GM12878 (cell line): ENCODE measurements around the gene CD38. TPM values are rescaled to one million over a fixed set of nuclear protein-coding genes. Genes with fewer than 3 reads are reported as not detected.
A peak's percentile ranks its signal among the peaks of the same experiment; 100 is the strongest.

Source experiments
- ATF7 ChIP-seq: fragments of 450-650 bp; IDR thresholded peaks from 2 replicates; pipeline ENCODE4 v1.6.1; 2016; ENCODE audit warnings: low read depth, mild to moderate bottlenecking
- CBFB ChIP-seq: IDR thresholded peaks from 2 replicates; pipeline ENCODE4 v1.6.1; 2016; ENCODE audit warnings: antibody characterized with exemption, low read depth
- CBX5 ChIP-seq: sonication (generic); IDR thresholded peaks from 2 replicates; pipeline ENCODE4 v1.6.1; 2016; ENCODE audit warnings: low read depth, moderate library complexity, mild to moderate bottlenecking, inconsistent platforms
- CREM ChIP-seq: IDR thresholded peaks from 2 replicates; pipeline ENCODE4 v1.6.1; 2014; ENCODE audit warnings: antibody characterized with exemption, low read depth
- E2F4 ChIP-seq: IDR thresholded peaks from 2 replicates; pipeline ENCODE4 v1.6.1; 2012; ENCODE audit warnings: low read depth, low read length, improper control_type of control experiment
- IRF4 ChIP-seq: IDR thresholded peaks from 2 replicates; pipeline ENCODE4 v1.6.1; 2011; ENCODE audit warnings: low read depth, low read length
- KAT2A ChIP-seq: conservative IDR thresholded peaks from 2 replicates; pipeline ENCODE4 v1.6.1; 2011; ENCODE audit warnings: low read depth, low read length; ENCODE audit not compliant: control insufficient read depth
- MEF2B ChIP-seq: fragments of 450-650 bp; IDR thresholded peaks from 2 replicates; pipeline ENCODE4 v1.6.1; 2018; ENCODE audit warnings: mild to moderate bottlenecking, moderate library complexity; ENCODE audit not compliant: partially characterized antibody, poor library complexity, severe bottlenecking
- NFYA ChIP-seq: IDR thresholded peaks from 2 replicates; pipeline ENCODE4 v1.6.1; 2011; ENCODE audit warnings: low read depth, mild to moderate bottlenecking, low read length, improper control_type of control experiment, borderline replicate concordance
- PML ChIP-seq: IDR thresholded peaks from 2 replicates; pipeline ENCODE4 v1.6.1; 2012; ENCODE audit warnings: low read length, inconsistent platforms
- POLR2A ChIP-seq: IDR thresholded peaks from 2 replicates; pipeline ENCODE4 v1.6.1; 2011; ENCODE audit warnings: low read depth, mild to moderate bottlenecking, low read length
- RBBP5 ChIP-seq: fragments of 200-600 bp; sonication (generic); conservative IDR thresholded peaks from 2 replicates; pipeline ENCODE4 v1.6.1; 2016
- SP1 ChIP-seq: IDR thresholded peaks from one replicate; pipeline ENCODE4 v1.6.1; 2011; ENCODE audit warnings: low read depth, low read length
- TCF12 ChIP-seq: IDR thresholded peaks from 2 replicates; pipeline ENCODE4 v1.6.1; 2011; ENCODE audit warnings: low read depth, mild to moderate bottlenecking, low read length
- ZBTB33 ChIP-seq: fragments of 450-650 bp; IDR thresholded peaks from 2 replicates; pipeline ENCODE4 v1.6.1; 2017; ENCODE audit warnings: mild to moderate bottlenecking
- ZNF217 ChIP-seq: fragments of 450-650 bp; IDR thresholded peaks from 2 replicates; pipeline ENCODE4 v1.6.1; 2017; ENCODE audit warnings: antibody characterized with exemption, mild to moderate bottlenecking
- ZNF384 ChIP-seq: IDR thresholded peaks from 2 replicates; pipeline ENCODE4 v1.6.1; 2012; ENCODE audit warnings: low read depth, mild to moderate bottlenecking, low read length, improper control_type of control experiment, borderline replicate concordance
- polyA plus RNA-seq, 11 experiments: library from polyadenylated mRNA; depleted of rRNA in 4 of 11; unstranded in 6 of 11; stranded (reverse) in 5 of 11; fragments of >200 nt; fragmentation: Nextera tagmentation in 4 of 11; fragmentation: Illumina TruSeq in 1 of 11; extraction: Ambion mirVana in 4 of 11; extraction: Trizol in 1 of 11; gene quantifications; 1 replicate in 1 of 11; 2 replicates in 10 of 11; pipeline versions ENCODE4 v1.2.1 to v1.2.3, GENCODE V29; 2011 to 2016; ENCODE audit warnings: inconsistent platforms in 2 of 11, missing spikeins in 2 of 11, low read depth in 1 of 11
- total RNA-seq, 4 experiments: library from RNA; depleted of rRNA in 3 of 4; stranded (reverse); fragments of >200 nt in 3 of 4; fragmentation: Illumina TruSeq in 1 of 4; extraction: Trizol in 1 of 4; gene quantifications; 2 replicates each; pipeline versions ENCODE4 v1.2.1 to v1.2.3, GENCODE V29; 2013 to 2021
- TF ChIP-seq, protein P1 (sequence below): fragments of 450-650 bp; IDR thresholded peaks from 2 replicates; pipeline ENCODE4 v1.6.1; 2018; ENCODE audit warnings: borderline replicate concordance, mild to moderate bottlenecking; ENCODE audit not compliant: partially characterized antibody
- TF ChIP-seq, protein P2 (sequence below): fragments of 450-650 bp; IDR thresholded peaks from 2 replicates; pipeline ENCODE4 v1.6.1; 2016; ENCODE audit warnings: mild to moderate bottlenecking, moderate library complexity, borderline replicate concordance

Gene CD38
- total and polyA plus RNA-seq, 10 of the 15 experiments (the other 5 are each of a cell fraction or from before 2014, with no cell fraction given), result 3.5 to 39.8 (median 12.7) TPM

DNA sequence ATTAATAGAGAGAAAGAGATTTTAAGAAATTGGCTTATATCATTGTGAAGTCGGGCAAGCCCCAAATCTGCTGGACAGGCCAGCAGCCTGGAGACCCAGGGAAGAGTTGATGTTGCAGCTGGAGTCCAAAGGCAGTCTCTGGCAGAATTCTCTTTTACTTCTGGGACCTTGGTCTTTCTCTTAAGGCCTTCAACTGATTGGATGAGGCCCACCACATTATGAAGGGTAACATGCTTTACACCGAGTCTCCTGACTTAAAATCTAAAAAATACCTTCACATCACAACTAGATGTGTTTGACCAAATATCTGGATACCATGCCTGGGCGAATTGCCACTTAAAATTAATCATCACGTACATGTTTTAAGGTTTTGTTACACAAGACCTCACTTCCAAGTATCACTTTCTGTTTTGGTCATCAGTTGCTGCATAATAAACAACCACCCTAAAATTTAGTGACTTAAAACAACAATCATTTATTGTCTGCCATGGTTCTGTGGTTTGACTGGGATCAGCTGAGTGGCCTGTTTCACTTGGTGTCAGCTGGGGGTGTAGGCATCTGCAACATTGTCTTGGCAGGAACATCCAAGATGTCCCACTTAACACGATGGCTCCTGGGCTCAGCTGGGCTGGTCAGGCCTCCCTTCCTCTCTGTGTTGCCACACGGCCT lies 3.4 kb downstream of the CD38 start (continued):
- TF ChIP-seq, protein P1, sequence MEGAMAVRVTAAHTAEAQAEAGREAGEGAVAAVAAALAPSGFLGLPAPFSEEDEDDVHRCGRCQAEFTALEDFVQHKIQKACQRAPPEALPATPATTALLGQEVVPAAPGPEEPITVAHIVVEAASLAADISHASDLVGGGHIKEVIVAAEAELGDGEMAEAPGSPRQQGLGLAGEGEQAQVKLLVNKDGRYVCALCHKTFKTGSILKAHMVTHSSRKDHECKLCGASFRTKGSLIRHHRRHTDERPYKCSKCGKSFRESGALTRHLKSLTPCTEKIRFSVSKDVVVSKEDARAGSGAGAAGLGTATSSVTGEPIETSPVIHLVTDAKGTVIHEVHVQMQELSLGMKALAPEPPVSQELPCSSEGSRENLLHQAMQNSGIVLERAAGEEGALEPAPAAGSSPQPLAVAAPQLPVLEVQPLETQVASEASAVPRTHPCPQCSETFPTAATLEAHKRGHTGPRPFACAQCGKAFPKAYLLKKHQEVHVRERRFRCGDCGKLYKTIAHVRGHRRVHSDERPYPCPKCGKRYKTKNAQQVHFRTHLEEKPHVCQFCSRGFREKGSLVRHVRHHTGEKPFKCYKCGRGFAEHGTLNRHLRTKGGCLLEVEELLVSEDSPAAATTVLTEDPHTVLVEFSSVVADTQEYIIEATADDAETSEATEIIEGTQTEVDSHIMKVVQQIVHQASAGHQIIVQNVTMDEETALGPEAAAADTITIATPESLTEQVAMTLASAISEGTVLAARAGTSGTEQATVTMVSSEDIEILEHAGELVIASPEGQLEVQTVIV, result no peak
- TF ChIP-seq, protein P2, sequence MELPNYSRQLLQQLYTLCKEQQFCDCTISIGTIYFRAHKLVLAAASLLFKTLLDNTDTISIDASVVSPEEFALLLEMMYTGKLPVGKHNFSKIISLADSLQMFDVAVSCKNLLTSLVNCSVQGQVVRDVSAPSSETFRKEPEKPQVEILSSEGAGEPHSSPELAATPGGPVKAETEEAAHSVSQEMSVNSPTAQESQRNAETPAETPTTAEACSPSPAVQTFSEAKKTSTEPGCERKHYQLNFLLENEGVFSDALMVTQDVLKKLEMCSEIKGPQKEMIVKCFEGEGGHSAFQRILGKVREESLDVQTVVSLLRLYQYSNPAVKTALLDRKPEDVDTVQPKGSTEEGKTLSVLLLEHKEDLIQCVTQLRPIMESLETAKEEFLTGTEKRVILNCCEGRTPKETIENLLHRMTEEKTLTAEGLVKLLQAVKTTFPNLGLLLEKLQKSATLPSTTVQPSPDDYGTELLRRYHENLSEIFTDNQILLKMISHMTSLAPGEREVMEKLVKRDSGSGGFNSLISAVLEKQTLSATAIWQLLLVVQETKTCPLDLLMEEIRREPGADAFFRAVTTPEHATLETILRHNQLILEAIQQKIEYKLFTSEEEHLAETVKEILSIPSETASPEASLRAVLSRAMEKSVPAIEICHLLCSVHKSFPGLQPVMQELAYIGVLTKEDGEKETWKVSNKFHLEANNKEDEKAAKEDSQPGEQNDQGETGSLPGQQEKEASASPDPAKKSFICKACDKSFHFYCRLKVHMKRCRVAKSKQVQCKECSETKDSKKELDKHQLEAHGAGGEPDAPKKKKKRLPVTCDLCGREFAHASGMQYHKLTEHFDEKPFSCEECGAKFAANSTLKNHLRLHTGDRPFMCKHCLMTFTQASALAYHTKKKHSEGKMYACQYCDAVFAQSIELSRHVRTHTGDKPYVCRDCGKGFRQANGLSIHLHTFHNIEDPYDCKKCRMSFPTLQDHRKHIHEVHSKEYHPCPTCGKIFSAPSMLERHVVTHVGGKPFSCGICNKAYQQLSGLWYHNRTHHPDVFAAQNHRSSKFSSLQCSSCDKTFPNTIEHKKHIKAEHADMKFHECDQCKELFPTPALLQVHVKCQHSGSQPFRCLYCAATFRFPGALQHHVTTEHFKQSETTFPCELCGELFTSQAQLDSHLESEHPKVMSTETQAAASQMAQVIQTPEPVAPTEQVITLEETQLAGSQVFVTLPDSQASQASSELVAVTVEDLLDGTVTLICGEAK, result no peak
- TF ChIP-seq POLR2A, result no peak
- no peak for TF ChIP-seq RBBP5
- TF ChIP-seq SP1, result no peak
- TF ChIP-seq ATF7, result peak; percentile 79
- TF ChIP-seq CBX5, result 0 out of 2 replicates have a peak, but pooled peaks have one; percentile 28
- TF ChIP-seq NFYA, result no peak
- TF ChIP-seq E2F4, result no peak
- no peak for TF ChIP-seq ZNF384
- no peak for TF ChIP-seq PML
- TF ChIP-seq ZNF217, result peak; percentile 72; the same call in 1 of the 2 replicates
- TF ChIP-seq IRF4, result peak; percentile 82
- no peak for TF ChIP-seq TCF12
- TF ChIP-seq MEF2B, result no peak
- no peak for TF ChIP-seq ZBTB33
- no peak for TF ChIP-seq KAT2A
- 0 out of 2 replicates have a peak, but pooled peaks have one; percentile 58 for TF ChIP-seq CREM
- peak; percentile 80 for TF ChIP-seq CBFB
